ENCODE data around the gene HOXA3.

GRCh38 chr7:27109466-27110185 is 42.8 kb downstream of the HOXA3 start:
- TF ChIP-seq POLR2AphosphoS5 (IDR thresholded peaks at IDR 0.05; ENCODE audit: low read depth, low read length): no peak
- TF ChIP-seq FOSL1 (IDR thresholded peaks at IDR 0.05; ENCODE audit: insufficient read depth, low read depth, low read length): no peak
- TF ChIP-seq SP1 (IDR thresholded peaks at IDR 0.05; ENCODE audit: low read depth, low read length): no peak
